GM18868 (cell line): Measurements from ENCODE around the gene MRPL27.
"Not testable (repeated sequence)": the region's sequence is repeated elsewhere in the genome, so short reads cannot be mapped to it uniquely, and the experiment has no call there.

Experiments used
- ATAC-seq: cut with Tn5 transposase; IDR thresholded peaks from one replicate; pipeline ENCODE4 v1.9.1; 2021; ENCODE audit warnings: mild to moderate bottlenecking, moderate library complexity; ENCODE audit not compliant: unreplicated experiment

Gene MRPL27

DNA sequence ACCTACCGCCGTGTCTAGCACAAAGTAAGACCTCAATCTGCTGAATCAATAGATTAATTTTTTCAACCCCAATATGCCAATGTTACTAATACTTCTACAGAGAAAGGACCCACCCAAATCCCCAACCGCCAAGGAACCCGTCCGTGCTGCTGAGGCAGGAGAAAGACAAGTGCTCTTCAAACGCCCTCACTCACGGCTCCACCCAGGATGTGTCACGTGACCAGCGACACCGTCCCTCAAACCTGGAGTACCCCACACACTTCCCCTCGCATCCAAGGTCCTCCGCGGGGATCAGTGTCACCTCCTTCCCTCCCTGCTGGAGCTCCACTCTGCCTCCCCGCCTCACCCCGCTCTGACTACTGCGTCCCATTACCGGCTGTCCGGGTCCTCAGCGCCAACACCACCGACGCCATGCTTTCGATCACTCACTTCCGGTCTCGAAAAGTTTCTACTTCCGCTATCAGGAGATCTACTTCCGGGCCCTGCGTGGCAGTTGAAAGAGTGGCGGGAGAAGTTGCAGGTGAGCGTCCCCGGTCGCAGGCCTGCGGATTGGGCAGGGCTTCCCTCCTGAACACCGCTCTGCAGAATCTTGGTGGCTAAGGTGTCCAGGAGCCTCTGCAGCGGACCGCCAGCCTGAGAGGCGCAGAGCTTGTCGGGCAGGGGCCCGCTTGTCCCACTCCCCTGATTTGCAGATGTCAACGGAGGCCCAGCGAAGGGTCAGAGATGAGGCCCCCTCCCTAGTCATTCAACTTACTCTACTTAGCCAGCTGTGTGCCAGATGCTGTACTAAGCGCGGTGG is at the start of gene MRPL27, which contains the start of gene EME1:
Gene MRPL27, minus strand, starts transcription at position 427 of the 799 bp plus-strand sequence. Its CDS starts 14 bp downstream, at position 413.
Gene EME1, plus strand, starts transcription at position 472 of the 799 bp plus-strand sequence. CDS start 1,980 bp downstream, outside the sequence.
- ATAC-seq, result peak; percentile 91

DNA sequence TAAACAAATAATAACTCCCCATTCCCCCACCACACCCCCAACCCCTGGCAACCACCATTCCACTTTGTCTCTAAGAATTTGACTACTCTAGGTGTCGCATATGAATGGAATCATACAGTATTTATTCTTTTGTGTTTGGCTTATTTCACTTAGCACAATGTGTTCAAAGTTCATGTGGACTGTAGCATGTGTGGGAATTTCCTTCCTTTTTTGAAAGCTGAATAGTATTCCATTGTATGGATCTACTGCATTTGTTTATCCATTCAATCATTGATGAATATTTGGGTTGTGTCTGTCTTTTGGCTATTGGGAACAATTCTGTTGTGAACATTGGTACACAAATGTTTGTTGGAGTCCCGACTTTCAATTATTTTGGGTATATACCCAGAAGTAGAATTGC is 49.8 kb upstream of the MRPL27 start:
- ATAC-seq, result no peak

DNA sequence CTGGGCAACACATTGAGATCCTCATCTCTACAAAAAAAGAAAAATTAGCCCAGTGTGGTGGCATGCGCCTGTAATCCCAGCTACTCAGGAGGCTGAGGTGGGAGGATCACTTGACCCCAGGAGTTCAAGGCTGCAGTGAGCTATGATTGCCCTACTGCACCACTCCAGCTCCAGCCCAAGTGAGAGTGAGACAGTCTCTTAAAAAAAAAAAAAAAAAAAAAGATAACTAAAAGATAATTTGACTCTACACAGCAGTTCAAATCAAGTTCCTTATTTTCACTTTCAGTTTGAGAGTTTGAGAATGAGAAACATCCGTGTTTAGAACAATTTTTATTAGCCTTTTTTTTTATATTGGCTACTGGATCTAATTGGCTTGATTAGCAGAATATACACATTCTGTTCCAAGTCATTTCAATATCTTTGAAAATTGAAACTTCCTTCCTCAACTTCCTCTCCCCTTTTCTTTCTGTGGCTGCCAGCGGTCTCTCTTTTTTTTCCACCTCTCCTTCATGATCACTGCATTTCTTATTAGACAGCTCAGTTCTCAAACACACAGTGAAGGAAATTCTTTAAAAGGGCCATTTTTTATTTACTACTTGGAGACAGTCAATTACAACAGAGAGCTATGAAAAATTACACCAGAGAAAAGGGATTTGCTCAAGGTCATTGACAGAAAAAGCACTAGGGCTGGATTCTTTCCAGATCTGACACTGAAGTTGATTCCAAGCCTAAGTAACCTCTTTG is 48.5 kb upstream of the MRPL27 start:
- no peak for ATAC-seq

DNA sequence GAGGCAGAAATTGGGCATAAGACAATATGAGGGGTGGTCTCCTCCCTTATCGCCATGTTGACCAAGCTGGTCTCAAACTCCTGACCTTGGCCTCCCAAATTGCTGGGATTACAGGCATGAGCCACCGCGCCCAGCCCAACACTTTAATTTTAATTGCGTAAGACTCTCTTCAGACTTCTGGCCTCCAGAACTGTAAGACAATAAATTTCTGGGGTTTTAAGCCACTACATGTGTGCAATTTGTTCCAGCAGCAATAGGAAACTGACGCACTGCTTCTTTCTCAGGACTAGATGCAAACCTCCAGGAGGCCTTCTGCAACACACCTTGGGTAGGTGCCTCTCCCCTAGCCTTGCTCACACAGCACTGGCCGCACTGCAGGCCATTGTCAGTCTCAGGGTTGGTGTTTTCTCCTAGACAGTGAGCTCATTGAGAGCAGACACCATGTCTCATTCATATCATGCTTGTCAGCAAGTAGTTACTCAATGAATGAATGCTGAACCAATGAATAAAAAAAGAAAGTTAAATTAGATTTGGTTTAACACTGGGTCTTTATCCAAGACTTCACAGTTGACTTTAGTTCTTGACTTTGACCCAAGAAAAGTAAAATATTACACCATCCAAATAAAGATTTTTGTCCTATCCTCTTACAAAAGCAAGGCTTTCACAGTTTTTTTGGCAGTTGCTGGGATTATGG is 47.6 kb upstream of the MRPL27 start:
- no peak for ATAC-seq

DNA sequence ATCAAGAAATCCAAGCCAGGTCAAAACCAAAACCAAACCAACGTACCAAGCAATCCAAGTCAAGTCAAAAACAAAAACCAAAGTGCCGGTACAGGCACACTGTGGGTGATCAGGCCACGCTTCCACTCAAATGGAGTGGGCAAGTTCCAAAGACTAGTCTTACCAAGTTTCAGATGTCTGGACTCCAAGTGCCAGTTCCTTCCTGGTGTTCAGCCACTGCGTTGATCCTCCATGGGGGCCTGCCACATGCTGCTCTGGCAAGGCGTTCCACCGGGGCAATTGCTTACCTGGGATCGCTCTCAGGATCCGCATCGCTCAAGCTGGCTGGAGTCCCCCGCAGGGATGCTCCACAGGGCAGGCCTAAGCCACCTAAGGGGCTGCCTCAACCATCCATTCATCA is 46.6 kb upstream of the MRPL27 start:
- ATAC-seq, result not testable (repeated sequence)

DNA sequence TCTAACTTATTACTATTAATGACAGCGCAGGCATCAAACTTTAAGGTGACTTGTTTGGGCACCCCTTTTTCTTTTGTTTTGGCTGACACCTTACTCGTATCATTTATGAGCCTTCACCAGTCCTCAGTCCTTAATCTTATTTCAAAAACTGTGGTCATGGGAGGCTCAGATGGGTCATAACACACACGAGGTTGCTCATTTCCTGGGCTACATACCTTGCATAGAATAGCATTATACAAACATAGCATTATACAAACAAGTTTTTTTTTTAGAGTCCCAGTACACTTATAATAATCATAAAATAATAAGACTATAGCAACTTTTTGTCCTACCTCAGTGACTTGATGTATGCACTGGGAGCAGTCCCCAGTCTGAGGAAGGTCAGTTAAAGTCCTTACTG is 41.8 kb upstream of the MRPL27 start:
- ATAC-seq, result no peak

DNA sequence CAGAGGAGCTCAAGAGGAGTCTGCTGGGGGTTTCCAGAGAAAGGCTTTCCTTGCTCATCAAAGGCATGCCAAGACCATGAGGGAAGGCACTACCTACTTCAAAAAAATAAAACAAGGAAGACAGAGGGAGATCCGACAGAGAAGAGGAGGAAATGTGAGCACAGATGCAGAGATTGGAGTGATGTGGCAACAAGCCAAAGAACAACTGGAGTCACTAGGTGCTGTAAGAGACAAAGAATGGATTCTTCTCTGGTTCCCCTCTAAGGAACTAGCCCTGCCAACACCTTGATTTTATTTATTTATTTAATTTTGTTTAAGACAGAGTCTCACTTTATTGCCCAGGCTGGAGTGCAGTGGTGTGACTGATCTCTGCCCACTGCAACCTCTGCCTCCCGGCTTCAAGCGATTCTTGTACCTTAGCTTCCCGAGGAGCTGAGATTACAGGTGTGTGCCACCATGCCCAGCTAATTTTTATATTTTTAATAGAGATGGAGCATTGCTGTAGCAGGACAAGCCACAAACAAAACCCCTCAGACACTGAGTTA is 39.3 kb upstream of the MRPL27 start:
- ATAC-seq, result no peak

DNA sequence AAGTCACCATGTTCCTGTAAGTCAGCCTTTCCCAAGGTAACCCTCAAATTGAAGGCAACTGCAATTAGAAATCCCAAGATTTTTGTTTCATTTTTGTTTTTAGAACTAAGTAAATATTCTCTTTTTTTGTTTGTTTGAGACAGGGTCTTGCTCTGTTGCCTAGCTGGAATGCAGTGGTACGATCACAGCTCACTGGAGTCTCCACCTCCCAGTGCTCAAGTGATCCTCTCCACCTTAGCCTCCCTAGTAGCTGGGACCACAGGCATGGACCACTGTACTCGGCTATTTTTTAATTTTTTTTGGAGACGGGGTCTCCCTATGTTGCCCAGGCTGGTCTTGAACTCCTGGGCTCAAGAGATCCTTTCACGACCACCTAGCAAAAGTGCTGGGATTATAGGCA is 34.9 kb upstream of the MRPL27 start:
- ATAC-seq, result no peak

DNA sequence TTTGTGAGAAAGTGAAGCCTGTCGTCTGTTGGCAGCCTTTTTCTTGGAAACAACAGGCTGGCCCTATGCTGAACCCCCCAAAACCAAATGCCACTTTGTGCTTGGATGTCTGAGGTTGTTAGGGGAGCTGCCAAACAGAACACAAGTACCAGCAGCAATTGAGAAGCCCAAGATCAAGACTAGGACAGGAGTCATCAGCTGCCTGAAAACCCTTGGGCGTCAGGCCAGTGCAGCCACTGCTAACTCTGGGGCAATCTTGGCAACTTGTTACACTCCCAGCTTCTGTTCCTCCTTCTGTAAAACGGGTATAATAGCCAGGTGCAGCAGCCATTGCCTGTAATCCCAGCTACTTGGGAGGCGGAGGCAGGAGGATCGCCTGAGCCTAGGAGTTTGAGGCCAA is 33.6 kb upstream of the MRPL27 start:
- ATAC-seq, result no peak

DNA sequence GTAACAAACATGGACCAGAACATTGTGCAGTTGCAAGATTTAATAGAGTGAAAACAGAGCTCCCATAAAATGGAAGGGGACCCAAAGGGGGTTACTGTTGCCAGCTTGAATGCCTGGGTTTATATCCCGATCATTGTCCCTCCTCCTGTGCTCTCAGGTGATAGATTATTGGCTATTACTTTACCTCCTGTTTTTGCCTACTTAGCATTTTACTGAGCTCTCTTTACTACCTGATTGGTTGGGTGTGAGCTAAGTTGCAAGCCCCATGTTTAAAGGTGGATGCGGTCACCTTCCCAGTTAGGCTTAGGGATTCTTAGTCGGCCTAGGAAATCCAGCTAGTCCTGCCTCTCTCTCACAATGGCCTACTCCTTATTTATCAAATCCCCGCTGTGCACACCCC is 32.4 kb upstream of the MRPL27 start:
- ATAC-seq, result not testable (repeated sequence)

DNA sequence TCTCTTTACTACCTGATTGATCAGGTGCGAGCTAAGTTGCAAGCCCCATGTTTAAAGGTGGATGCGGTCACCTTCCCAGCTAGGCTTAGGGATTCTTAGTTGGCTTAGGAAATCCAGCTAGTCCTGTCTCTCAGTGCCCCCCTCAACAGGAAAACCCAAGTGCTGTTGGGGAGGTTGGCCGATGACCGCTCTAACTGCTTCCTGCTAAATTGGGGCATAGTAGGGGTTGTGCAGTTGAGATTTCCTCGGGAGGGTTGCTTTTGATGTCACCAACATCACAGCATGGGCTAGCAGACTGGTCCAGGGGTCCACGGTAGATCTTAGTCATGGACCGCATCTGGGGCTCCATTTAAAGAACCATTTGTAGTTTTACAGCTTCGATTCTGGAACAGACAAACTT is 26.6 kb upstream of the MRPL27 start:
- ATAC-seq, result not testable (repeated sequence)

DNA sequence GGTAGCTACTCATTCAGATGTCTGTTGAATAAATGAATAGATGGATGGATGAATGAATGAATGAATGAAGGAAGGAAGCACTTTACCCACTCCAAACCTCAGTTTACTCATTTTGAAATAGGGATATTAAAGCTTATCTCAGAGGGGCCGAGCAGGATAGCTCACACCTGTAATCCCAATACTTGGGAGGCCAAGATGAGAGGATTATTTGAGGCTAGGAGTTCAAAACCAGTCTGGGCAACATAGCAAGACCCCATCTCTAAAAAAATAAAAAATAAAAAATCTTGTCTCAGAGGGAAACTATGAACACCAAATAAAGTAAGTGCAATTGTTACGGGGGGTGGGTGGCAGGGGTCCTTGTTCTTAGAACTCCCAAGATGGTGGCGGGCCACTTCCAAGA is 25.7 kb upstream of the MRPL27 start:
- ATAC-seq, result not testable (repeated sequence)

DNA sequence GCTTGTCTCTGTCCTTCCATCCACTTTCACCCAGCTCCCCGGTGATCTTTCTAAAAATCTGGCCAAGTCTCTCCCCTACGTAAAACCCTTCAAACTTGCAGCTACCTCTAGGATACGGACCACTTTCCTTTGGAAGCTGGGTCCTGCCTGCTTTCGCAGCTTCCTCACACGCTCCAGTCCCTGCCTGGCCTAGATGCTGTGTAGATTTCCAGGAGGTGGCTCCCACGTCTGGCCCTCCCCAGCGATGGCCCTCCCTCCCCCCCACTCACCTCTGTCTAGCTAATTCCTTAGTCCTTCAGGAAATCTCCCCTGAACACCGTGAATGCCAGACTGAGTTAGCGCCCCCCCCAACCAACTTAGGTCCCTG is 24.9 kb upstream of the MRPL27 start:
- no peak for ATAC-seq

DNA sequence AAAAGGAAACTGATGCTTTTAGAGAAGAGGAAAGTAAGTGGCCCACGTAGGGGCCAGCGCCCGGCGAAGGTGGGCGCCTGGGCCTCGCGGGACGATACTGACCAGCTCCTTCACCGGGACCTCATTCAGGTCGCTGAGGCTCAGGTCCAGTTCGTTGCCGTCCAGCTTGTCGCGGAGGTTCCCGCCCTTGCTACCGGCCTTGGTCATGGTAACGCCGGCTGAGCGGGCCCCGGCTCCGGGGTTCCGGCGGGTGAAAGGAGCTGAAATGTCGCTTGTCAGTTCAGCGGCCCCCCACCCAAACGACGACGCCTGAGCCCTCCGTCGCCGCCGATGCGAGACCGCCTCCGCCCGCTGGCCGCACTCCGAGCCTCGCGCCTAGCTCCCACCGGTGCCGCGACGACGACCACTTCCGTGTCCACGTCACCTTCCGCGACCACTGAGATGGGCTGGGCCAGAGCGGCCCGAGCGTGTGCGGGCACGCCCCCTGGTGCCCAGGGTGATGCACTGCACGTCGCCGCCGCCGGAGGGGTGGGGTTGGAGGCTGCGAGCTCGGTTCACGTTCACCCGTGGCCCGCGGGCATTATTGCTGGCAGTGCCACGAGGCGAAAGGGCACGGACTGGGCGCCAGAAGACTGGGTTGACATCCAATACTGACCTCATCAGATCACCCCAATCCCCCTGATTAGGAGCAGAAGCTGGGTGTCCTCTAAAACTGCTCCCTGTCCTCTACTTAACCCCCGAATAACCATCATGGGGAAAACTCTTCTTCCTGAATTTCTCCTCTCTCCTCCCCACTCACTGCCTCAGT is 24.3 kb upstream of the MRPL27 start, which contains the start of gene LRRC59:
Gene LRRC59, minus strand, starts transcription at position 413 of the 808 bp plus-strand sequence. Its CDS starts 206 bp downstream, at position 207.
- ATAC-seq, result peak; percentile 98

DNA sequence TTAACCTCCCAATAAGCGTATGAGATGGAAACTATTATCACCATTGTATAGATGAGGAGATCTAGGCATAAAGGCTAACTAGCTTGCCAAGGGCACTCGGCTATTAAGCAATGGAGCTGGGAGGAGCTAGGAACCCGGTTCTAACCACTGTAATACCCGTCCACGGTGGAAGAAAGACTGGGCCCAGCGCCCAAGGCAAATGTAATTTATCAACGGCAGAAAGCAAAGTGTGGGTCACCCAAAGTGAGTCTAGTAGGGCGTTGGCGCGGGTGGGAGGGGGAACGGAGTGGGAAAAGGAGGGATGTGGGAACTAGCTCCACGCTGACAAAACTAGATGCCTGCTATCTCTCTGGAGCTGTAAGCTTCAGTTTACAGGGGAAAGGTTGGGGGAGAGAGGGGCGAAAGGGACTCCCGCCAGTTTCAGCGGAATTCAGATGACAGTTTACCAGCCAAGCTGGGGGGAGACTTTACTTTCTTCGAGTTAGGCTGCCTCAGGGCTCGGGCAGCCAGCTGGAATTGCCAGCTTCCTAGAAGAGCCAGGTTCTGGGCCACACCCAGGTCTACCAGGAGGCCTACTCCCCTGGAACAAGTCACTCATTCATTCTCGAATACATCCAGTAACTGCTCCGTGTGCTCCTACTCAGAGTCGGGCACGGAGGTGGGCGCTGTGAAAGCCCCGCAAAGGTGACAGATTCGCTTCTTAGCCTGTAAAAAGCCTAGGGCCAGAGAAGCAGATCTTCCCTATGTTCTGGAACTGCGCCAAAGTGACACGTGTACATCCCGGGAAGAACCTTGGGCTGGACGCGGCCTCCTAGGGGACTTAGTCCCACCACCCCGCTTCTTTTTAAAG is 23.5 kb upstream of the MRPL27 start:
- no peak for ATAC-seq

DNA sequence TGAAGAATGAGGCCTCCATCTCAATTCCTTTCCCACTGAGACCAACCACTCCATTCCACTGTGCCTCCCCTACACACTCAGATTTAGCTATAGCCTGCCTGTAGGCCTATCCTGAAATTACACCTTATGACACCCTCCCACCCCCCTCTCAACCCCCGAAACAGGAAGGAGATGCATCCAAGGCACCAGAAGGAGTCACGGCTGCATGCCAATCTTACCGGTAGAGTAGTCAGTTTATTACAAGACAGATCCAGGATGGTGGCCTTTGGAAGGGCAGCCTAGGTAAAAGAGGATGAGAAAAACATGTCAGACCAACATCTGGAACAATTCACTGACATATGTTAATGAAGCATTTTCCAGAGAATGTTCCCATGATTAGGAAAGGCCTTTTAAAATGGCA is 21.7 kb upstream of the MRPL27 start:
- ATAC-seq, result no peak

DNA sequence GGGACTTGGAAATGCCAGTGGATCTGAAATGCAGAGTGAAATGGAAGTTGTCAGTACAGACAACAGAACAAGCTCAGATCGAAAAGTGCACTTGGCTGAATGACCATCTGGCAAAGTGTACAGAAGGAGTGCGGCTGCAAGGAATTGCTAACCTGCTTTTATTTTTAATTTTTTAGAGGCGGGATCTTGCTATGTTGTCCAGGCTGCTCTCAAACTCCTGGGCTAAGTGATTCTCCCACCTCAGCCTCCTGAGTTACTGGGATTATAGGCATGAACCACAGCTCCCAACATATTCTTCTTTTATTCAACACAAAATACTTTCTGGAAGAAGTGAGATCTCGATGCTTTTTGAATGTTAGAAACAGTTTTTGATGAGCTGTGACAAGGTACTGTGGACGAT is 20.7 kb upstream of the MRPL27 start:
- ATAC-seq, result no peak

DNA sequence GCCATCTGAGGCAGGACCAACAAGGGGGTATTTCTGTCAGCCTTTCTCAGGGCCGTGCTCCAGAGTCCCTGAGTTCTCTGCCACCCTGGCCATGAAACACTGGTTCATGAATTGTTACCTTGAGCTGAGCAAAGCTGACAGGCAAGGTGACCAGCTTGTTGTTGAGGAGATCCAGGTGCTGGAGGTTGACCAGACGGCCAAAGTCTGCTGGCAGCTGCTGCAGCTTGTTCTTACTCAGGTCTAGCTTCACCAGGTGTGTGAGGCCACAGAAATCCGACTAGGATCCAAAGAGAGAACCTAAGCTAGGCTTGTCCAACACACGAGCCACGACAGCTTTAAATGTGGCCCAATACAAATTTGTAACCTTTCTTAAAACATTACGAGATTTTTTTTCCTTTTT is 19.6 kb upstream of the MRPL27 start:
- ATAC-seq, result no peak

DNA sequence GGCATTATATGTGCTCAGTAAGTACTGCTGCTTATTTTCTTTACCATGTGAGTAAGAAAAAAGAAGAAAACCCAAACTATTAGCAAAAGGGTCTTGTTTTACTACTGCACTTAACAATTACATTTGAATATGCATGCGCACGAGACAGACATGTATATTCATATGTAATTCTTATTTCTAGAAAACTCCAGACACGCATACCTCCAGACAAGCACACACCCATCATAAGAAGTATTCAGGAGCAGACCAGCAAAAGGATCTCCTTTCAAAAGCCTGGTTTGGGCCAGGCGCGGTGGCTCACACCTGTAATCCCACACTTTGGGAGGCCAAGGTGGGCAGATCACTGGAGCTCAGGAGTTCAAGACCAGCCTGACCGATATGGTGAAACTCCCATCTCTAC is 16.6 kb upstream of the MRPL27 start:
- no peak for ATAC-seq
